K562 (cell line): Measurements from ENCODE around the gene ARF1. TPM values are rescaled to one million over a fixed set of nuclear protein-coding genes. Genes with fewer than 3 reads are reported as not detected.
A peak's percentile ranks its signal among the peaks of the same experiment; 100 is the strongest.

ENCODE experiments used
- ATAC-seq: fragments of 200-7000 bp; cut with Tn5 transposase; 3 replicates; pipeline ENCODE4 v1.9.1; 2020; ENCODE audit warnings: moderate library complexity
- BruUV-seq: library from RNA; stranded (reverse); fragments of 400-500 nt; replicated peaks from 2 replicates; lab custom pipeline; 2021; lab: Mats Ljungman, UMichigan
- CTCF ChIA-PET: fragments of 300-600 bp; formaldehyde crosslinking; extraction: SDS; loops from one replicate; lab custom pipeline; 2021; ENCODE audit warnings: low intra/inter-chr PET ratio; lab: Yijun Ruan, JAX
- POLR2A ChIA-PET: fragments of 300-600, 350-650 bp; sonication (Branson Sonifier 250); formaldehyde crosslinking; extraction: SDS; loops from one replicate; lab custom pipeline; 2021; ENCODE audit warnings: antibody characterized with exemption, inconsistent platforms; lab: Yijun Ruan, JAX
- DNase-seq, 4 experiments: peaks; one replicate each; pipeline versions ENCODE4 v3.0.0 to v3.0.0-alpha.2; 2011 to 2018; ENCODE audit warnings: low spot score in 3 of 4, mixed read lengths in 3 of 4; ENCODE audit errors: extremely low read depth in 1 of 4
- FAIRE-seq: peaks from 2 replicates; lab custom pipeline; 2011; peaks lifted over from hg19 to GRCh38; lab: Jason Lieb, UNC
- H2AFZ ChIP-seq: 2 replicates; pipeline ENCODE4 v1.6.0; 2011; ENCODE audit warnings: low read depth, low read length, control low read depth, inconsistent platforms
- H3K27ac ChIP-seq: fragments of 200-600 bp; 3 replicates; pipeline ENCODE4 v1.8.0; 2011; ENCODE audit warnings: low read depth, mild to moderate bottlenecking, control low read depth, inconsistent platforms, low read length, moderate library complexity, mixed read lengths; ENCODE audit errors: extremely low read depth
- H3K27me3 ChIP-seq, 2 experiments: fragments of 300-600 bp in 1 of 2; 2 replicates in 1 of 2; 3 replicates in 1 of 2; pipeline versions ENCODE4 v1.6.0 to v1.8.0; 2011; ENCODE audit warnings: inconsistent platforms in 2 of 2, low read length in 2 of 2, mild to moderate bottlenecking in 1 of 2, mixed read lengths in 1 of 2, moderate library complexity in 1 of 2; ENCODE audit not compliant: control insufficient read depth in 2 of 2, insufficient read depth in 2 of 2
- H3K36me3 ChIP-seq: fragments of 300-600 bp; 3 replicates; pipeline ENCODE4 v1.8.0; 2011; ENCODE audit warnings: mild to moderate bottlenecking, low read length, inconsistent platforms; ENCODE audit not compliant: control insufficient read depth, insufficient read depth
- H3K4me1 ChIP-seq, 2 experiments: fragments of 200-600 bp in 1 of 2; replicated peaks in 1 of 2; 2 replicates in 1 of 2; 3 replicates in 1 of 2; pipeline versions ENCODE4 v1.5.1 to v1.8.0; 2011; ENCODE audit warnings: inconsistent platforms in 2 of 2, low read length in 2 of 2, mild to moderate bottlenecking in 1 of 2, mixed read lengths in 1 of 2, moderate library complexity in 1 of 2; ENCODE audit not compliant: control insufficient read depth in 2 of 2, insufficient read depth in 2 of 2
- H3K4me2 ChIP-seq: 2 replicates; pipeline ENCODE4 v1.6.1; 2011; ENCODE audit warnings: low read length, control low read depth, inconsistent platforms, mixed read lengths; ENCODE audit not compliant: insufficient read depth
- H3K4me3 ChIP-seq: fragments of 200-600 bp; sonication (generic), shearing (Covaris generic); 2 replicates; pipeline ENCODE4 v1.5.1; 2016; ENCODE audit warnings: control low read depth, inconsistent platforms
- H3K79me2 ChIP-seq: fragments of 200-600 bp; 3 replicates; pipeline ENCODE4 v1.8.0; 2011; ENCODE audit warnings: low read length, inconsistent platforms; ENCODE audit not compliant: control insufficient read depth, insufficient read depth
- H3K9ac ChIP-seq, 2 experiments: 2 replicates each; pipeline versions ENCODE4 v1.6.0 to v1.6.1; 2011; ENCODE audit warnings: low read depth in 2 of 2, low read length in 2 of 2, control low read depth in 1 of 2, inconsistent platforms in 1 of 2, mild to moderate bottlenecking in 1 of 2, mixed read lengths in 1 of 2; ENCODE audit not compliant: insufficient read depth in 1 of 2
- H3K9me1 ChIP-seq: one replicate; pipeline ENCODE4 v1.6.0; 2011; ENCODE audit warnings: inconsistent platforms, mild to moderate bottlenecking, low read length, moderate library complexity; ENCODE audit not compliant: control insufficient read depth, insufficient read depth
- H3K9me3 ChIP-seq: replicated peaks from 2 replicates; pipeline ENCODE4 v1.5.1; 2011; ENCODE audit warnings: low read depth, low read length, inconsistent platforms; ENCODE audit not compliant: control insufficient read depth, insufficient read depth
- H4K20me1 ChIP-seq: replicated peaks from 2 replicates; pipeline ENCODE4 v1.6.1; 2011; ENCODE audit warnings: low read length, inconsistent platforms, mixed read lengths; ENCODE audit not compliant: control insufficient read depth, insufficient read depth
- GTF2E2 ChIP-seq: fragments of 200-800 bp; sonication (Bioruptor generic); IDR thresholded peaks from 2 replicates; pipeline ENCODE4 v1.6.1; 2016; ENCODE audit warnings: missing genetic modification characterization, missing compliant biosample characterization
- HDGF ChIP-seq: fragments of 450-650 bp; IDR thresholded peaks from 2 replicates; pipeline ENCODE4 v1.6.1; 2016
- RFX7 ChIP-seq: fragments of 250-450 bp; sonication (Bioruptor Pico); IDR thresholded peaks from 2 replicates; pipeline ENCODE4 v1.5.1; 2021; ENCODE audit warnings: mild to moderate bottlenecking
- ZBTB1 ChIP-seq: sonication (generic); formaldehyde crosslinking; IDR thresholded peaks from 2 replicates; pipeline ENCODE4 v1.8.1; 2023; ENCODE audit warnings: missing genetic modification reagents, low read depth, mild to moderate bottlenecking, borderline replicate concordance
- ZNF263 ChIP-seq: sonication (generic); formaldehyde crosslinking; IDR thresholded peaks from 2 replicates; pipeline ENCODE4 v1.8.0; 2022; ENCODE audit warnings: mild to moderate bottlenecking, missing genetic modification reagents, borderline replicate concordance
- WGBS: fragments of 100-300 bp; shearing (Covaris generic); methylation state at CpG from one replicate; pipeline ENCODE4 v1.1.6; 2016; ENCODE audit warnings: low coverage, mixed read lengths; ENCODE audit not compliant: insufficient coverage; ENCODE audit errors: missing lambda C conversion rate; 5-methylcytosine and 5-hydroxymethylcytosine counted together
- in situ Hi-C: fragments of 300-500 bp; cut with MboI; formaldehyde crosslinking; loops from 4 replicates; pipeline ENCODE4 v1.15.0; 2018; ENCODE audit warnings: inconsistent platforms, mixed read lengths
- intact Hi-C: fragments of 100-400 bp; cut with micrococcal nuclease; formaldehyde crosslinking; loops from 2 replicates; pipeline ENCODE4 v1.14.2; 2022
- polyA plus RNA-seq, 8 experiments: library from polyadenylated mRNA; depleted of rRNA in 4 of 8; stranded (reverse) in 5 of 8; unstranded in 3 of 8; fragments of >200 nt; fragmentation: Nextera tagmentation in 2 of 8; fragmentation: Illumina TruSeq in 1 of 8; extraction: Ambion mirVana in 2 of 8; extraction: Trizol in 1 of 8; gene quantifications; 2 replicates each; pipeline versions ENCODE4 v1.2.1 to v1.2.3, GENCODE V29; 2011 to 2014; ENCODE audit warnings: inconsistent platforms in 1 of 8, missing spikeins in 1 of 8
- total RNA-seq, 7 experiments: library from RNA; depleted of rRNA in 6 of 7; stranded (reverse); fragments of >200 nt in 6 of 7; fragmentation: Illumina TruSeq in 2 of 7; extraction: Trizol in 2 of 7; gene quantifications; 2 replicates each; pipeline versions ENCODE4 v1.2.1 to v1.2.3, GENCODE V29; 2011 to 2021; ENCODE audit warnings: low replicate concordance in 1 of 7
- TF ChIP-seq, protein P1 (sequence below): sonication (generic); formaldehyde crosslinking; IDR thresholded peaks from 2 replicates; pipeline ENCODE4 v1.8.1; 2023; ENCODE audit warnings: missing genetic modification reagents, mild to moderate bottlenecking, borderline replicate concordance
- TF ChIP-seq, protein P2 (sequence below), 2 experiments: fragments of 450-650 bp; conservative IDR thresholded peaks; 2 replicates each; pipeline ENCODE4 v1.6.1; 2017; ENCODE audit warnings: mild to moderate bottlenecking in 2 of 2, moderate library complexity in 2 of 2
- TF ChIP-seq, protein P3 (sequence below): fragments of 250-450 bp; sonication (Bioruptor Pico); IDR thresholded peaks from 2 replicates; pipeline ENCODE4 v1.8.0; 2022; ENCODE audit warnings: moderate library complexity, mild to moderate bottlenecking, inconsistent platforms

The ARF1 gene
- total and polyA plus RNA-seq, 9 of the 15 experiments (the other 6 are each of a cell fraction or from before 2014, with no cell fraction given) = 69.8 to 593 (median 325) TPM

DNA sequence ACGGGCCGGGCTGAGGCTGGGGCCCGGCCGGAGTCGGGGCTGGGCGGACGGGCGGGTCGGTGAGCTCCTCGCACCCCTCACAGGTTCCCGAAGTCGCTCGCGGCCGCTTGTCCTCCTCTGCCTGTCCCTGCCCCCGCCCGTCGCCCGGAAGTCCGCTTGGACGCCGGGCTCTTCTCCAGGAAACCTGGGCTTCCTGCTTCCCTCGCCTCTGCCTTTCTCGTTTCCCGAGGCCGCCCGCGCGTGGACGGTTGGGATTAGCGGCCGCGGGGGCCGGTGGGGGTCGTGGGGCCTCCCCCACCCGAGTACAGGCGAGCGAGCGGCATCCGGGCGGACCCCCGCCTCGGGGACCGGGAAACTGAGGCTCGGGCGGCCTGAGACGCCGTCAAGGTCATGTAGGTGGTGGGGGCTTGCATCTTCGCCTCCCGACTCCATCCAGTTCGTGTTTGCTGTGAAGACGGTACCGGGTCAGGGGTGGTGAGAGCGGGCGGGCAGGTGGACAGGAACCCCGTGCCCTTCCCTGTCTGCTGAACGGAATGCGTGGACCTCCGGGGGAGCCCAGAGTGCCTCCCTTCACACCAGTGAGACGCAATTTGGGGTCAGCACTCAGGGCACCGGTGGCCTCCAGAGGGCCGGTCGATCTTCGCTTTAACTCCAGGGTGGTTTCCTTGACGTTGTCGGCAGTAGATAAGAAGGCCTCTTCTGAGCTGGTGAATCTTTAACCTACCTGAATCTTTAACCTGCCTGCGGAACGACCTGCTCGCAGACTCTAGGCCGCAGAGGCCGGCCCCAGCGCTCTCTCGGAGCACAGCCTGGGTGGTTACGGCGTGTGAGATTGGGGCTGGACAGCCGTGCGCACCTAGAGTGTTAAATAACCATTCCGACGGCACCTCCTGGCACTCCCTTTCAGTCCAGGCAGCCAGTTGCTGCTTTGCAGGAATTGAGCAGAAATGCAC lies 686 bp downstream of the ARF1 start (continued):
- TF ChIP-seq, protein P1, sequence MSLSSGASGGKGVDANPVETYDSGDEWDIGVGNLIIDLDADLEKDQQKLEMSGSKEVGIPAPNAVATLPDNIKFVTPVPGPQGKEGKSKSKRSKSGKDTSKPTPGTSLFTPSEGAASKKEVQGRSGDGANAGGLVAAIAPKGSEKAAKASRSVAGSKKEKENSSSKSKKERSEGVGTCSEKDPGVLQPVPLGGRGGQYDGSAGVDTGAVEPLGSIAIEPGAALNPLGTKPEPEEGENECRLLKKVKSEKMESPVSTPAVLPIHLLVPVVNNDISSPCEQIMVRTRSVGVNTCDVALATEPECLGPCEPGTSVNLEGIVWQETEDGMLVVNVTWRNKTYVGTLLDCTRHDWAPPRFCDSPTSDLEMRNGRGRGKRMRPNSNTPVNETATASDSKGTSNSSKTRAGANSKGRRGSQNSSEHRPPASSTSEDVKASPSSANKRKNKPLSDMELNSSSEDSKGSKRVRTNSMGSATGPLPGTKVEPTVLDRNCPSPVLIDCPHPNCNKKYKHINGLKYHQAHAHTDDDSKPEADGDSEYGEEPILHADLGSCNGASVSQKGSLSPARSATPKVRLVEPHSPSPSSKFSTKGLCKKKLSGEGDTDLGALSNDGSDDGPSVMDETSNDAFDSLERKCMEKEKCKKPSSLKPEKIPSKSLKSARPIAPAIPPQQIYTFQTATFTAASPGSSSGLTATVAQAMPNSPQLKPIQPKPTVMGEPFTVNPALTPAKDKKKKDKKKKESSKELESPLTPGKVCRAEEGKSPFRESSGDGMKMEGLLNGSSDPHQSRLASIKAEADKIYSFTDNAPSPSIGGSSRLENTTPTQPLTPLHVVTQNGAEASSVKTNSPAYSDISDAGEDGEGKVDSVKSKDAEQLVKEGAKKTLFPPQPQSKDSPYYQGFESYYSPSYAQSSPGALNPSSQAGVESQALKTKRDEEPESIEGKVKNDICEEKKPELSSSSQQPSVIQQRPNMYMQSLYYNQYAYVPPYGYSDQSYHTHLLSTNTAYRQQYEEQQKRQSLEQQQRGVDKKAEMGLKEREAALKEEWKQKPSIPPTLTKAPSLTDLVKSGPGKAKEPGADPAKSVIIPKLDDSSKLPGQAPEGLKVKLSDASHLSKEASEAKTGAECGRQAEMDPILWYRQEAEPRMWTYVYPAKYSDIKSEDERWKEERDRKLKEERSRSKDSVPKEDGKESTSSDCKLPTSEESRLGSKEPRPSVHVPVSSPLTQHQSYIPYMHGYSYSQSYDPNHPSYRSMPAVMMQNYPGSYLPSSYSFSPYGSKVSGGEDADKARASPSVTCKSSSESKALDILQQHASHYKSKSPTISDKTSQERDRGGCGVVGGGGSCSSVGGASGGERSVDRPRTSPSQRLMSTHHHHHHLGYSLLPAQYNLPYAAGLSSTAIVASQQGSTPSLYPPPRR (CRISPR knock-in tag) = no peak
- TF ChIP-seq, all 486 proteins: peak for 67

DNA sequence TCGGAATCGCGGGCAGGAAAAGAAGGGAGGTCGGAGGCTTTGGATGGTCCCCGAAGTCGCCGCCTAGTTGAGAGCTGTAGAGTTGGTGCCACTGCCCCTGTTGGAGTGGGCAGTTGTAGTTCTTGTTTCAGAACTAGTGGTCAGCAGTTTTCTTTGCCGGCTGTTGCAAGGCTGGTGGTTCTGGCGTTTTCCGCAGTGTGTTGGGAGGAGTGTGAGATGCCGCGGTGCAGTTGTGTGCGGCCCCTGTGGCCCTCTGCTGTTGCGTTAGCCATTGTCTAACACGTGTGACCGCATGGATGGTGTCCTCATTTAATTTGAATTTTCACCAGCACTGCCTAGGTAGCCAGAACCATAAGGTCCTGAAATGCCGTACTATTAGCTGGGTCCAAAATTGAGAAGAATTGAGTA lies 1.4 kb downstream of the ARF1 start:
- CTCF ChIA-PET = no interaction called here
- in situ Hi-C loops (no loop called here), intact Hi-C loops (loop anchor here (2.0 kb wide), 2 partner anchors 17 to 57 kb away; partner anchors contain the start of gene GUK1)
- peak overlapping the region; percentile 99 to 100 for H3K9ac ChIP-seq
- peaks cover 64% of the 10 kb centered on the region for H4K20me1 ChIP-seq
- FAIRE-seq (no peak), ATAC-seq (peak; percentile 15), DNase-seq (peak in 1 of 4 experiments; percentile 46)
- peaks cover 38% of the 10 kb centered on the region for H3K9me1 ChIP-seq
- BruUV-seq = TSS peak; percentile 34
- peak overlapping the region; percentile 100 for H3K4me2 ChIP-seq
- H3K4me1 ChIP-seq = peaks cover 42 to 63% of the 10 kb centered on the region in 2 experiments; a peak in 4 of 5 replicates
- H3K27me3 ChIP-seq = no peaks in the 10 kb centered on the region
- 1% methylated on average over 17 of the region's 17 CpGs for WGBS
- no peak overlapping the region for H2AFZ ChIP-seq
- peak overlapping the region; percentile 98 for H3K27ac ChIP-seq
- H3K79me2 ChIP-seq = peaks cover 83% of the 10 kb centered on the region
- H3K9me3 ChIP-seq = no peaks in the 10 kb centered on the region
- peak overlapping the region; percentile 96 for H3K4me3 ChIP-seq
- POLR2A ChIA-PET = interaction anchor here (0.6 to 4.3 kb wide), 17 partner anchors 9 to 402 kb away, joined by 3 to 36 read pairs (median 5); partner anchors contain the start of gene MRPL55
- peaks cover 54% of the 10 kb centered on the region for H3K36me3 ChIP-seq
- no peak for TF ChIP-seq GTF2E2 (tag)
- TF ChIP-seq, protein P2, sequence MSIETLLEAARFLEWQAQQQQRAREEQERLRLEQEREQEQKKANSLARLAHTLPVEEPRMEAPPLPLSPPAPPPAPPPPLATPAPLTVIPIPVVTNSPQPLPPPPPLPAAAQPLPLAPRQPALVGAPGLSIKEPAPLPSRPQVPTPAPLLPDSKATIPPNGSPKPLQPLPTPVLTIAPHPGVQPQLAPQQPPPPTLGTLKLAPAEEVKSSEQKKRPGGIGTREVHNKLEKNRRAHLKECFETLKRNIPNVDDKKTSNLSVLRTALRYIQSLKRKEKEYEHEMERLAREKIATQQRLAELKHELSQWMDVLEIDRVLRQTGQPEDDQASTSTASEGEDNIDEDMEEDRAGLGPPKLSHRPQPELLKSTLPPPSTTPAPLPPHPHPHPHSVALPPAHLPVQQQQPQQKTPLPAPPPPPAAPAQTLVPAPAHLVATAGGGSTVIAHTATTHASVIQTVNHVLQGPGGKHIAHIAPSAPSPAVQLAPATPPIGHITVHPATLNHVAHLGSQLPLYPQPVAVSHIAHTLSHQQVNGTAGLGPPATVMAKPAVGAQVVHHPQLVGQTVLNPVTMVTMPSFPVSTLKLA (conservative IDR thresholded peaks at IDR 0.05) = peak; percentile 58 to 70
- TF ChIP-seq, protein P3, sequence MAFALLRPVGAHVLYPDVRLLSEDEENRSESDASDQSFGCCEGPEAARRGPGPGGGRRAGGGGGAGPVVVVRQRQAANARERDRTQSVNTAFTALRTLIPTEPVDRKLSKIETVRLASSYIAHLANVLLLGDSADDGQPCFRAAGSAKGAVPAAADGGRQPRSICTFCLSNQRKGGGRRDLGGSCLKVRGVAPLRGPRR (CRISPR knock-in tag) = no peak
- peak; percentile 20; the same call in 1 of the 2 replicates for TF ChIP-seq ZBTB1
- no peak for TF ChIP-seq ZNF263
- no peak for TF ChIP-seq RFX7
- no peak for TF ChIP-seq HDGF
